D721Med (cell line): ENCODE data around the gene C1QTNF5.

Source experiments
- DNase-seq: peaks from one replicate; pipeline ENCODE4 v3.0.0; 2011; ENCODE audit warnings: low spot score; ENCODE audit not compliant: insufficient read length
- FAIRE-seq: peaks from 2 replicates; lab custom pipeline; 2011; peaks lifted over from hg19 to GRCh38; lab: Jason Lieb, UNC
- CTCF ChIP-seq: IDR thresholded peaks from 2 replicates; pipeline ENCODE4 v1.5.1; 2012; ENCODE audit warnings: mild to moderate bottlenecking, control low read depth; ENCODE audit not compliant: insufficient read depth; ENCODE audit errors: missing control alignments

C1QTNF5 gene

GRCh38 chr11:119342362-119343130 is 1.9 kb upstream of the C1QTNF5 start:
- TF ChIP-seq CTCF, result no peak
- DNase-seq, result no peak
- FAIRE-seq, result no peak

GRCh38 chr11:119342023-119342300 is 1.3 kb upstream of the C1QTNF5 start:
- DNase-seq (no peak), FAIRE-seq (no peak)
- TF ChIP-seq CTCF, result no peak

- no peak for DNase-seq
- TF ChIP-seq CTCF, result no peak
- no peak for FAIRE-seq
Measured at GRCh38 chr11:119341222-119342022, 739 bp upstream of the C1QTNF5 start.

- no peak for FAIRE-seq
- DNase-seq, result peak; percentile 83
- TF ChIP-seq CTCF, result peak; percentile 48
Measured at GRCh38 chr11:119339589-119340334, 921 bp downstream of the C1QTNF5 start.

GRCh38 chr11:119338965-119339588 is 1.6 kb downstream of the C1QTNF5 start:
- no peak for FAIRE-seq
- no peak for DNase-seq
- TF ChIP-seq CTCF, result no peak

GRCh38 chr11:119338318-119338890 is 2.3 kb downstream of the C1QTNF5 start:
- peak; percentile 80 for TF ChIP-seq CTCF
- FAIRE-seq (no peak), DNase-seq (peak; percentile 92)
